ENCODE results near the gene FGF7.
"Not testable (repeated sequence)": the region's sequence is repeated elsewhere in the genome, so short reads cannot be mapped to it uniquely, and the experiment has no call there.

Gene FGF7

GRCh38 chr15:49495993-49496753 lies 73.1 kb downstream of the FGF7 start:
- DNase-seq = no peak

DNA sequence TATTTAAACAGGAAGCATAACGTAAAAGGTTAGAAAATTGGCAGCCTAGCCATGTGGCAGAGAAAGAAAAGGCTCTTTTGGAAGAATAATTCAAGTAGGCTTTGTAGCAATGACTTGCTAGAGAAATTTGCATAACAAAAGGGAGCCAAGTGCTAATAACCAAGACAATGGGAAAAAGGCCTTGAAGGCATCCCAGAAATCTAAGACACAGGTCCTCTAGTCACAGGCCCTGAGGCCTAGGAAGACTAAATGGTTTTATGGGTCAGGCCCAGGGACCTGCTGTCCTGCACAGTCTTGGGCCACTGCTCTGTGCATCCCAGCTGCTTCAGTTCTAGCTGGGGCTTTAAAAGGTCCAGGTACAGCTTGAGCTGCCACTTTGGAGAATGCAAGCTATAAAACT lies 78.5 kb downstream of the FGF7 start:
- no peak for DNase-seq

GRCh38 chr15:49506341-49506740 lies 83.3 kb downstream of the FGF7 start:
- no peak for DNase-seq

- no peak for DNase-seq
These were observed 84.2 kb downstream of the FGF7 start for GRCh38 chr15:49507261-49507660.

DNA sequence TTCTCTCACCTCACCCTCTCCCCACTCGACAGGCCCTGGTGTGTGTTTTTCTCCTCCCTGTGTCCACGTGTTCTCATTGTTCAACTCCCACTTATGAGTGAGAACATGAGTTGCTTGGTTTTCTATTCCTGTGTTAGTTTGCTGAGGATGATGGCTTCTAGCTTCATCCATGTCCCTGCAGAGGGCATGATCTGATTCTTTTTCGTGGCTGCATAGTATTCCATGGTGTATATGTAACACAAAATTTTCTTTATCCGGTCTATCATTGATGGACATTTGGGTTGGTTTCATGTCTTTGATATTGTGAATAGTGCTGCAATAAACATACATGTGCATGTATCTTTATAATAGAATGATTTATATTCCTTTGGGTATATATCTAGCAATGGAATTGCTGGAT lies 89.7 kb downstream of the FGF7 start:
- not testable (repeated sequence) for DNase-seq

DNA sequence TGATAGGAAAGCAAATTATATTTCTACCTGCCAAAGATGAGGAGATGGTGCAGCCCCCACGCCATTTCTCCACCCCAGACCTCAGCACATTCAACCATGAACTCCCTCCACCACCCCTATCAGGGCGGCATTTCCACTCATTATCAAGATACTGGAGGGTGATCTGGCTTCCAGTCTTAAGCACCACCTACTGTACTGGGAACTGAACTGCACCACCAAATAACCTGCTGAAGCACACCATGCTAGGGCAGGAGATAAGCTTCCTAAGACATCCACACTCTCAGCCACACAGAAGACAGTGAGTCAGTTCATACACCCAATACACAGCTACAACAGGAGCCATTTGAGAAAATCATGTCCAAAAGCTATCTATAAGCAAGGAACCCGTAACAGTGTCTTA lies 98.8 kb downstream of the FGF7 start:
- DNase-seq = no peak

DNA sequence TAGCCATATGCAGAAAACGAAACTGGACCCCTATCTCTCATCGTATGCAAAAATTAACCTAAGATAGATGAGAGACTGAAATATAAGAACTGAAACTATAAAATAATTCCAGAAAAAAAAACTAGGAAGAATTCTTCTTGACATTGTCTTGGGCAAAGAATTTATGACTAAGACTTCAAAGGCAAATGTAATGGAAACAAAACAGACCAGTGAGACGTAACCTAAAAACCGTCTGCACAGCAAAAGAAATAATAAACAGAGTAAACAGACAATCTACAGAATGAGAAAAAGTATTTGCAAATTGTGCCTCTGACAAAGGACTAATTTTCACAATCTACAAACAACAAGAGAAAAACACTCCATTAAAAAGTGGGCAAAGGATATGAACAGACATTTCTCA lies 105.2 kb downstream of the FGF7 start:
- no peak for DNase-seq

DNA sequence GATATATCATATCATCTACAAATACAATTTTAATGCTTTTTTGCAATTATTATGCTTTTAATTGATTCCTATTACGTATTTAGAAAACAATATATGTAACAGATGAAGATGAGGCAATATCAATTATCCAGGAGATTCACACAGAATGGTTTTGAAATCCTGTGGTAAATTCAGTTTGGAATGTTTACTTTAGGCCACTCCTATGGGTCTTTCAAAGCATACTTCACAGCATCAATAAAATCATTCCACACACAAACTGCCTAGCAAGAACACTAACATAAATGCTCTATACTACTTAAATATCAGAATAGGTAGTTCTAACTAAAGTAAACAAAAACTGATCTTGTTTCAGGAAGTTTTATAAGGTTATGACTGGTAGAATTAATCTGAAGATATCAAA lies 107.0 kb downstream of the FGF7 start:
- DNase-seq = no peak
